IMR-90 (cell line): ENCODE results near the gene GDPD5. TPM values are rescaled to one million over a fixed set of nuclear protein-coding genes. Genes with fewer than 3 reads are reported as not detected.

Experiments
- ATAC-seq: fragments of 200-7000 bp; cut with Tn5 transposase; 2 replicates; pipeline ENCODE4 v1.9.1; 2020; ENCODE audit warnings: low read depth, mild to moderate bottlenecking, moderate library complexity
- BruUV-seq: library from RNA; stranded (reverse); fragments of 400-500 nt; replicated peaks from 2 replicates; lab custom pipeline; 2021; lab: Mats Ljungman, UMichigan
- CTCF ChIA-PET: fragments of 300-600 bp; formaldehyde crosslinking; extraction: SDS; loops from one replicate; lab custom pipeline; 2021; ENCODE audit warnings: antibody characterized with exemption; lab: Yijun Ruan, JAX
- POLR2A ChIA-PET: fragments of 300-600 bp; sonication (Branson Sonifier 250); formaldehyde crosslinking; loops from one replicate; lab custom pipeline; 2022; ENCODE audit warnings: antibody characterized with exemption; ENCODE audit not compliant: unreplicated experiment; lab: Charles Lee
- DNase-seq: peaks from one replicate; pipeline ENCODE4 v3.0.0; 2013
- H2AFZ ChIP-seq: replicated peaks from 2 replicates; pipeline ENCODE3; 2013; ENCODE audit warnings: low read length, mild to moderate bottlenecking; ENCODE audit not compliant: poor library complexity
- H2AK5ac ChIP-seq: 2 replicates; pipeline ENCODE4 v1.6.1; 2013; ENCODE audit warnings: low read depth, low read length, inconsistent platforms
- H2AK9ac ChIP-seq: replicated peaks from 2 replicates; pipeline ENCODE3; 2013; ENCODE audit warnings: mild to moderate bottlenecking, low read depth, low read length, moderate library complexity; ENCODE audit not compliant: poor library complexity
- H2BK120ac ChIP-seq: 2 replicates; pipeline ENCODE4 v1.6.1; 2013; ENCODE audit warnings: low read depth, low read length, inconsistent platforms
- H2BK15ac ChIP-seq: 3 replicates; pipeline ENCODE4 v1.6.1; 2013; ENCODE audit warnings: low read depth, low read length, inconsistent platforms
- H2BK20ac ChIP-seq: 2 replicates; pipeline ENCODE4 v1.6.1; 2013; ENCODE audit warnings: low read depth, mild to moderate bottlenecking, inconsistent platforms, low read length, moderate library complexity
- H2BK5ac ChIP-seq: 2 replicates; pipeline ENCODE4 v1.6.1; 2013; ENCODE audit warnings: mild to moderate bottlenecking, low read depth, low read length, inconsistent platforms; ENCODE audit not compliant: poor library complexity, severe bottlenecking
- H3K14ac ChIP-seq: replicated peaks from 2 replicates; pipeline ENCODE4 v1.6.1; 2013; ENCODE audit warnings: low read depth, low read length, inconsistent platforms
- H3K18ac ChIP-seq: 2 replicates; pipeline ENCODE4 v1.6.1; 2013; ENCODE audit warnings: low read depth, low read length, control low read depth
- H3K23ac ChIP-seq: 2 replicates; pipeline ENCODE4 v1.6.1; 2013; ENCODE audit warnings: low read depth, low read length, inconsistent platforms
- H3K27ac ChIP-seq: 2 replicates; pipeline ENCODE4 v1.5.1; 2013; ENCODE audit warnings: mild to moderate bottlenecking, control low read depth, low read length; ENCODE audit not compliant: insufficient read depth
- H3K27me3 ChIP-seq: 2 replicates; pipeline ENCODE4 v1.6.1; 2013; ENCODE audit warnings: low read length; ENCODE audit not compliant: control insufficient read depth, insufficient read depth
- H3K36me3 ChIP-seq: 2 replicates; pipeline ENCODE4 v1.6.1; 2013; ENCODE audit warnings: low read length, mixed read lengths; ENCODE audit not compliant: control insufficient read depth, insufficient read depth
- H3K4ac ChIP-seq: 2 replicates; pipeline ENCODE4 v1.6.1; 2013; ENCODE audit warnings: low read depth, low read length, inconsistent platforms
- H3K4me1 ChIP-seq: 2 replicates; pipeline ENCODE4 v1.6.1; 2013; ENCODE audit warnings: low read length, mixed read lengths; ENCODE audit not compliant: control insufficient read depth, insufficient read depth
- H3K4me2 ChIP-seq: 2 replicates; pipeline ENCODE4 v1.6.1; 2013; ENCODE audit warnings: low read depth, mild to moderate bottlenecking, control low read depth, low read length, moderate library complexity
- H3K4me3 ChIP-seq: 2 replicates; pipeline ENCODE4 v1.5.1; 2013; ENCODE audit warnings: low read depth, mild to moderate bottlenecking, control low read depth, low read length, moderate library complexity; ENCODE audit not compliant: insufficient read depth
- H3K56ac ChIP-seq: 2 replicates; pipeline ENCODE4 v1.6.1; 2013; ENCODE audit warnings: low read length, inconsistent platforms; ENCODE audit not compliant: insufficient read depth; ENCODE audit errors: extremely low read depth
- H3K79me1 ChIP-seq, 2 experiments: 2 replicates each; pipeline ENCODE4 v1.6.1; 2013; ENCODE audit warnings: low read length in 2 of 2, inconsistent platforms in 1 of 2, low read depth in 1 of 2
- H3K9ac ChIP-seq: 2 replicates; pipeline ENCODE4 v1.6.1; 2013; ENCODE audit warnings: low read depth, low read length, control low read depth
- H3K9me1 ChIP-seq: 2 replicates; pipeline ENCODE4 v1.6.1; 2013; ENCODE audit warnings: low read length, inconsistent platforms; ENCODE audit not compliant: insufficient read depth
- H3K9me3 ChIP-seq: 2 replicates; pipeline ENCODE4 v1.6.1; 2013; ENCODE audit warnings: low read length; ENCODE audit not compliant: control insufficient read depth, insufficient read depth
- H4K20me1 ChIP-seq: 2 replicates; pipeline ENCODE4 v1.6.1; 2013; ENCODE audit warnings: low read length, inconsistent platforms; ENCODE audit not compliant: insufficient read depth
- H4K5ac ChIP-seq: 2 replicates; pipeline ENCODE4 v1.6.1; 2013; ENCODE audit warnings: mild to moderate bottlenecking, low read depth, low read length, control low read depth
- H4K8ac ChIP-seq, 2 experiments: 2 replicates each; pipeline ENCODE4 v1.6.1; 2013; ENCODE audit warnings: low read depth in 2 of 2, low read length in 2 of 2, control low read depth in 1 of 2, inconsistent platforms in 1 of 2
- H4K91ac ChIP-seq: 2 replicates; pipeline ENCODE4 v1.6.1; 2013; ENCODE audit warnings: low read depth, low read length, inconsistent platforms; ENCODE audit not compliant: insufficient read depth
- BHLHE40 ChIP-seq: fragments of 150-350 bp; IDR thresholded peaks from 2 replicates; pipeline ENCODE4 v1.6.1; 2016; ENCODE audit warnings: mild to moderate bottlenecking, low read depth, low read length
- MAFK ChIP-seq: IDR thresholded peaks from 2 replicates; pipeline ENCODE4 v1.6.1; 2012; ENCODE audit warnings: low read depth, low read length, improper control_type of control experiment
- MAZ ChIP-seq: IDR thresholded peaks from 2 replicates; pipeline ENCODE4 v1.6.1; 2012; ENCODE audit warnings: low read depth, mild to moderate bottlenecking, low read length, improper control_type of control experiment, moderate library complexity, borderline replicate concordance
- RAD21 ChIP-seq: IDR thresholded peaks from 2 replicates; pipeline ENCODE4 v1.6.1; 2012; ENCODE audit warnings: low read length, improper control_type of control experiment
- SMC3 ChIP-seq: fragments of 150-350 bp; IDR thresholded peaks from 2 replicates; pipeline ENCODE4 v1.6.1; 2016; ENCODE audit warnings: low read depth, mild to moderate bottlenecking, antibody characterized with exemption, low read length, moderate library complexity
- WGBS, 2 experiments: methylation state at CpG; one replicate each; pipeline versions ENCODE4 v1.1.5 to v1.1.7; 2013; ENCODE audit warnings: missing lambda C conversion rate in 2 of 2; ENCODE audit not compliant: insufficient read length in 1 of 2; ENCODE audit errors: extremely low coverage in 2 of 2; 5-methylcytosine and 5-hydroxymethylcytosine counted together
- dilution Hi-C: fragments of 300-500 bp; cut with HindIII; formaldehyde crosslinking; loops from one replicate; pipeline ENCODE4 v1.14.3; 2018; ENCODE audit warnings: low sequenced_read_pairs; ENCODE audit not compliant: unreplicated experiment
- in situ Hi-C: fragments of 300-500 bp; cut with MboI; formaldehyde crosslinking; loops from 3 replicates; pipeline ENCODE4 v1.14.3; 2019; ENCODE audit warnings: low sequenced_read_pairs, inconsistent platforms, mixed read lengths
- intact Hi-C: fragments of 100-400 bp; cut with micrococcal nuclease; formaldehyde crosslinking; loops from 2 replicates; pipeline ENCODE4 v1.10.0; 2022
- polyA plus RNA-seq, 3 experiments: library from polyadenylated mRNA; depleted of rRNA; stranded (reverse); fragments of >200 nt; gene quantifications; 2 replicates each; pipeline ENCODE4 v1.2.3, GENCODE V29; 2012; ENCODE audit warnings: low replicate concordance in 1 of 3
- total RNA-seq: library from RNA; depleted of rRNA; stranded (reverse); fragments of >200 nt; gene quantifications from 2 replicates; pipeline ENCODE4 v1.2.3, GENCODE V29; 2012

Gene GDPD5
- total and polyA plus RNA-seq, 2 of the 4 experiments (the other 2 are of a cell fraction): 2.0 to 7.9 TPM

GRCh38 chr11:75558939-75559843 lies 33.5 kb upstream of the GDPD5 start:
- in situ Hi-C loops: no loop called here
- Histone ChIP-seq H4K8ac (peak overlapping the region; percentile 87 to 99), H2BK20ac (peak overlapping the region; percentile 98), H3K36me3 (peaks cover 7% of the 10 kb centered on the region), H3K4ac (peak overlapping the region; percentile 100), H3K9me3 (no peaks in the 10 kb centered on the region), H3K9ac (peak overlapping the region; percentile 88), H4K20me1 (peaks cover 20% of the 10 kb centered on the region), H3K27me3 (no peaks in the 10 kb centered on the region), H3K9me1 (peaks cover 32% of the 10 kb centered on the region), H3K4me1 (peaks cover 44% of the 10 kb centered on the region), H3K79me1 (peaks cover 10 to 46% of the 10 kb centered on the region in 2 experiments), H2AFZ (peak overlapping the region; percentile 86), H4K5ac (peak overlapping the region; percentile 97), H2BK15ac (peak overlapping the region; percentile 100), H3K4me2 (peak overlapping the region; percentile 78), H2AK9ac (peak overlapping the region; percentile 99), H4K91ac (peak overlapping the region; percentile 98), H3K18ac (peak overlapping the region; percentile 96), H3K14ac (peak overlapping the region; percentile 97), H3K23ac (peak overlapping the region; percentile 98), H2BK5ac (peak overlapping the region; percentile 97), H3K27ac (peak overlapping the region; percentile 96), H2AK5ac (peak overlapping the region; percentile 99), H2BK120ac (peak overlapping the region; percentile 99), H3K56ac (peak overlapping the region; percentile 98), H3K4me3 (no peak overlapping the region)
- no TSS peak for BruUV-seq
- intact Hi-C loops: no loop called here
- POLR2A ChIA-PET: interaction anchor here (0.6 to 1.2 kb wide), 4 partner anchors 8 to 1412 kb away, joined by 3 to 7 read pairs (median 4); no protein-coding TSS in a partner anchor
- no CpG with 5 or more reads among the region's 8 CpGs for WGBS, 2 experiments
- dilution Hi-C loops: no loop called here
- DNase-seq (peak; percentile 75), ATAC-seq (peak; percentile 6)
- peak; percentile 34; the same call in 1 of the 2 replicates for TF ChIP-seq BHLHE40
- TF ChIP-seq SMC3: no peak
- peak; percentile 42; the same call in 1 of the 2 replicates for TF ChIP-seq MAZ
- TF ChIP-seq MAFK: peak; percentile 83
- no peak for TF ChIP-seq RAD21
- CTCF ChIA-PET: no interaction called here
